Embryonic facial prominence (tissue), 1 donor: ENCODE data around the gene TTC39B.
"Not testable (repeated sequence)": the region's sequence is repeated elsewhere in the genome, so short reads cannot be mapped to it uniquely, and the experiment has no call there.

Experiments
- DNase-seq: peaks from one replicate; pipeline ENCODE4 v3.0.0-alpha.2; 2016; ENCODE audit errors: extremely low spot score

TTC39B gene

GRCh38 chr9:15268317-15268716 lies 38.7 kb downstream of the TTC39B start:
- no peak for DNase-seq

DNA sequence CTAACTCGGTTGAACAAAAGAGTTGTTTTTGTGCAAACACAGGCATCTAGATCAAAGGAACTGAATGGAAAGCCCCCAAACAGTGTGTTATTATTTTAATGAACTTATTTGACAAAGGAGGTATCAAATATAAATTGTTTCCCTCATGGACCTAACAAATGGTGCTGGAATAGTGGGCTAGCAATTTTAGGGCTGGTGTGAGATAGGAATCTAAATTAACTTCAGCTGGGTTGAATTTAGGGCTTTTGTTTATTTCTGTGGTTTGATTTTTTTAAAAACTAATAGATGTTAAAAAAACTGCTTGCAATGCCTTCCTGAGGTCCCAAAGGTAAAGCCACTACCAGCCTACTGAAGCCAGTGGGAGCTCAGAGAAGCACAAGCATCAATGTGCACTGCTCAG lies 42.1 kb downstream of the TTC39B start:
- no peak for DNase-seq

DNA sequence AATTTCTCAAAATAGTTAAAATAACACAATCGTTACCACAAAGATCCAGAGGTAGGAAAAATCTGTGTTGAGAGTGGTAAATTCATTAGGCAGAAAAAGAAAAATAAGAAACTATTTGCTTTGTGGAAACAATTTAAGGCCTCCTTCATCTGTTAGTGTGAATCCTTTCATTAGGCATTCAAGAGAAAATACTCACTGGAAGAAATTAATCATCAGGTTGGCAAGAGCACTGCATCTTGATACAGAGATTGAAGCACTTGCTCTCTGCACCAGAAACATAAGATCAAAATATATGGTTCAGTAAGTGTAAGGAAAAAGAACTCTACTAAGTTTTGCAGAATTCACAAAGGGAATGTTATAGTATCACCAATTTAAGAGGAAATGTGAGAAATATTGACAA lies 44.4 kb downstream of the TTC39B start:
- no peak for DNase-seq

GRCh38 chr9:15256426-15256825 lies 50.6 kb downstream of the TTC39B start:
- no peak for DNase-seq

GRCh38 chr9:15253786-15254185 lies 53.2 kb downstream of the TTC39B start:
- DNase-seq, result no peak

- no peak for DNase-seq
These were observed 53.8 kb downstream of the TTC39B start for GRCh38 chr9:15253197-15253596.

- DNase-seq, result no peak
These were observed 57.0 kb downstream of the TTC39B start for GRCh38 chr9:15249981-15250380.

- no peak for DNase-seq
These were observed 57.8 kb downstream of the TTC39B start for GRCh38 chr9:15249042-15249818.

- DNase-seq, result no peak
These were observed 58.4 kb downstream of the TTC39B start for GRCh38 chr9:15248621-15249020.

DNA sequence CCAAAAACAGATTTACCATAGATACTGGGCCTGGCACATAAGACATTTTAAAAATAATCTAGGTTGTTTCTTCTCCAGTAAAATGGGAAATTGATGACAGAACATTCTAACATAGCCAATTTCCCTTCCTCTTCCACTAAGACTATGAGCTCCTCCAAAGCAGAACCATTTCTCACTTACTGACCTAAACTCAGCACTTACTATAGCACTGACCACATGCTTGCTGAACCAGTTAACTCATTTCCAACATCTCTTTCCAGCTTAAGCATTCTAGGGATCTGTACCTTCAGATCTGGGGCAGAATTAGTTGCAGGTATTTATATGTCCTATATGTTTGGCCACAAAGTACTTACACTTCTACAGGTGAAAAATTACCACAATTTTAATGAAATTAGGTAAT lies 58.9 kb downstream of the TTC39B start:
- DNase-seq, result no peak

DNA sequence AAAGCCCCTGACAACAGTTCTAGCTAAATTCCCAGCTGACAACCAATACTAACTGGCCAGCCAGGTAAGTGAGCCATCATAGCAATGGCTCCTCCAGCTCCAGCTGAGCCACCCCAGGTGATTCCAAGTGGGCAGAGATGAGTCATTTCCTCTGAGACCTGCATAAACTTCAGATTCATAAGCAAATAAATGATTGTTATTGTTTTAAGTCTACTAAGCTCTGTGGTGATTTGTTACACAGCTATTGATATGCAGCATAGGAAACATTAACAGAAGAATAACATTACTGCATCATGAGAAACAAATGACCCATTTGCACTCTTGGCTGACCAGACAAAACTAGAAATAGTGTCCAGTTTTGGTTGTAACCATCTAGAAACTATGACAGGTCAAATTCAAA lies 60.3 kb downstream of the TTC39B start:
- DNase-seq, result no peak

- no peak for DNase-seq
These were observed 60.8 kb downstream of the TTC39B start for GRCh38 chr9:15246243-15246642.

DNA sequence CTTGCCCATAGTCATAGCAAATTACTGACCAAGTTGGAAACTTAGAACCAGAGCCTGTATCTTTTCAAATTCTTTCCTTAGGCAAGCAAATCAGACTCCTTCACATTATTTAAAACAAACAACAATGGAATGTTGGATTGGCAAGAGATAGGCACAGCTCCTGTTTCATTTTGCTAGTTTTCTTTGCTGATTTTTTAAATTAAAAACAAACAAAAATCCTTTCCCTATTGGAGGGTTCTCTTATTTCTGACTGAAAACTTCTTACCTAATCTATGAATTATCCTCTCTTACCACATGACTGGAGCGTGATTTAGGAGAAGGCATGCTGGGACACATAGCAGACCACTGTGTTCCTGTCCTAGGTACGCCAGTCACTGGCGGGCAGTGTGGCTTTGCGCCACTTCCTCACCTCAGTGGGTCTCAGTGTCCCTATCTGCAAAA lies 63.0 kb downstream of the TTC39B start:
- DNase-seq, result peak; percentile 25

- DNase-seq, result no peak
These were observed 63.9 kb downstream of the TTC39B start for GRCh38 chr9:15243081-15243480.

DNA sequence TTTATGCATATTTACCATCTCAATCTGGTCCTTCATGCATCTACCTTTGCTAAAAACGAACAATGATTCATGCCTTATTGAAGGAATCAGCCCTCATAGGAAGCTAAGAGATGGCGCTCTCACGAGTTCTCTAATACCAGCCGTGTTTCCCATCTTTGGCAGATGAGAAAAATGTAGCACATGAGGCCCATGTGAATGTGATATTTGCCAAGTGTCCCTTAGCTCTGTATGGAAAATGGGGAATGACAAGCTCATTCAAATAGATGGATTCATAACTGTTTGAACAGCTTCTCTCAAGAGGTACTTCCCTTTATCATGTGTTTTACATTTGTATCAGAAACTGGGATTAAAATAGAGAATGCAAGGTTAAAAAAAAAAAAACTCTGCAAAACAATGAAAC lies 66.1 kb downstream of the TTC39B start:
- no peak for DNase-seq

- DNase-seq, result no peak
These were observed 67.2 kb downstream of the TTC39B start for GRCh38 chr9:15239816-15240215.

DNA sequence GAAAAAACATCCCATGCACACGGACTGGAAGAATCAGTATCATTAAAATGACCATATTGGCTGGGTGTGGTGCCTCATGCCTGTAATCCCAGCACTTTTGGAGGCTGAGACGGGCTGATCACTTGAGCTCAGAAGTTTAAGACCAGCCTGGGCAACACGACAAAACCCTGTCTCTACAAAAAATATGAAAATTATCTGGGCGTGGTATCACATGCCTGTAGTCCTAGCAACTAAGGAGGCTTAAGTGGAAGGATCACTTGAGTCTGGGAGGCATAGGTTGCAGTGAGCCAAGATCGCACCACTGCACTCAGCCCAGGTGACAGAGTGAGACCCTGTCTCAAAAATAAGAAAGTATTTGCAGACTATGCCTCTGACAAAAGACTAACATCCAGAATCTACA lies 68.4 kb downstream of the TTC39B start:
- DNase-seq, result no peak

DNA sequence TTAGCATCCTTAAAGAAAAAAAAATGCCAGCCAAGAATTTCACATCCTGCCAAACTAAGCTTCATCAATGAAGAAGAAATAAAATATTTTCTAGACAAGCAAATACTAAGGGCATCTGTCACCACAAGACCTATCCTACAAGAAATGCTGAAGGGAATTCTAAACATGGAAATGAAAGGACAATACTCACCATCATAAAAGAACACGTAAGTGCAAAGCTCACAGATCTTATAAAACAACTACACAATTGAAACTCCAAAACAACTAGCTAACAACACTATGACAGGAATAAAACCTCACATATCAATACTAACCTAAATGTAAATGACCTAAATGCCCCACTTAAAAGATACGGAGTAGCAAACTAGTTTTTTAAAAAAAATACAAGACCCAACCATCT lies 71.4 kb downstream of the TTC39B start:
- DNase-seq, result no peak

DNA sequence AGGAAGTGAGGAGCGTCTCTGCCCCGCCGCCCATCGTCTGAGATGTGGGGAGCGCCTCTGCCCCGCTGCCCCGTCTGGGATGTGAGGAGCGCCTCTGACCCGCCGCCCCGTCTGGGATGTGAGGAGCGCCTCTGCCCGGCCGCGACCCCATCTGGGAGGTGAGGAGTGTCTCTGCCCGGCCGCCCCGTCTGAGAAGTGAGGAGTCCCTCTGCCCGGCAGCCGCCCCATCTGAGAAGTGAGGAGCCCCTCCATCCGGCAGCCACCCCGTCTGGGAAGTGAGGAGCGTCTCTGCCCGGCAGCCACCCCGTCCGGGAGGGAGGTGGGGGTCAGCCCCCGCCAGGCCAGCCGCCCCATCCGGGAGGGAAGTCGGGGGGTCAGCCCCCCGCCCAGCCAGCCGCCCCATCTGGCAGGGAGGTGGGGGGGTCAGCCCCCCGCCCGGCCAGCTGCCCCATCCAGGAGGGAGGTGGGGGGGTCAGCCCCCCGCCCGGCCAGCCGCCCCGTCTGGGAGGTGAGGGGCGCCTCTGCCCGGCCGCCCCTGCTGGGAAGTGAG lies 73.0 kb downstream of the TTC39B start:
- DNase-seq, result not testable (repeated sequence)

DNA sequence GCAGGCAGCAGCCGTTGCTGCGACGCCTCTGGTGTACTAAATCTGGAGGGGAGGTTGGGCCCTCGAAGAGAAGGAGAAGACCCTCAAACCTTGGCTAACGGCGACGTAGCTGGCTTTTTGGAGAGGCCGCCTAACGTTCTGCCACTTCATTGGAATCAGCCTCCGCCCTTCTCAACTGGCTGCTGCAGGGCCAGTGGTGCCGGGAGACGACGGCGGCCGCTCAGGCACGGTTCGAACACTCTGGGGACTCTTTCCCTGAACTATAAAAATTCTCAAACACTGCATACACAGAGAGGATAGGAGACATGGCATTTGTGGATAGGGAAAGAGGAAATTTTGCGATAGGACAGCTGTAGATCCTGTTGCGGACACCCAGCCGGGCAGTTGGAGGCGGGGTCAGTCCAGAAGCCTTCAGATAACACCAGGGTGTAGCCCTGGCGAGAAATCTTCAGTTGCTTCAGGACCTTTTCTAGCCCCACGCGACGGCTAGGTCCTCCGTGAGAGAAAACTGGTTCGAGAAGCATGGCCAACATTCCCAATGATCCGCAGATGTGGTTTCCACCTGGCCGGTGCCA lies 74.2 kb downstream of the TTC39B start:
- not testable (repeated sequence) for DNase-seq

GRCh38 chr9:15231788-15232635 lies 75.0 kb downstream of the TTC39B start:
- no peak for DNase-seq

DNA sequence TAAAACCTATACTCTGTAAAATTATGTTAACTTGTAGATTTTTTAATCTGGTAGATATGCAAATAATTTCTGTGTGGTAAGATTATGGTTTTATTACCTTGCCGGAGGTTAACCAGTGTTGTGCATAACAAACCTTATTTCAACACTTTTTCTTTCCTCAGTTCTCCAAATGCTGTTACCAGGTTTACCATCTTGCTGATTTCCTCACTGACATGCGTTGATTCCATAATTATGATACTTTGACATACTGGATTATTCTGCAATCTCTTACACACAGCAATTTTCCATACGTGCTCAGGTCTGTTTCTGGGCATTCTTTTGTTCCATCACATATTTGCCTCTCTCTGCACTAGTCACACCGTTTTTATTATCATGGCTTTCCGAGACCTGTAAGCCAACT lies 77.6 kb downstream of the TTC39B start:
- no peak for DNase-seq
